Loucy (cell line): ENCODE data around the gene DEPDC7.

ENCODE experiments used
- H2AFZ ChIP-seq: fragments of 200-600 bp; sonication (generic); 2 replicates; pipeline ENCODE4 v1.6.0; 2016; ENCODE audit warnings: antibody characterized with exemption, mild to moderate bottlenecking, low read length, moderate library complexity
- H3F3A ChIP-seq: fragments of 200-600 bp; 2 replicates; pipeline ENCODE4 v1.6.0; 2016; ENCODE audit warnings: antibody characterized with exemption, low read depth, mild to moderate bottlenecking
- H3K27me3 ChIP-seq: fragments of 200-600 bp; sonication (generic); 2 replicates; pipeline ENCODE4 v1.6.1; 2014; ENCODE audit warnings: low read length, mild to moderate bottlenecking; ENCODE audit not compliant: insufficient read depth, poor library complexity, severe bottlenecking
- H3K36me3 ChIP-seq: fragments of 200-600 bp; sonication (generic); 2 replicates; pipeline ENCODE4 v1.6.1; 2016; ENCODE audit warnings: low read length; ENCODE audit not compliant: insufficient read depth
- H3K4me1 ChIP-seq: fragments of 200-600 bp; sonication (generic); 2 replicates; pipeline ENCODE4 v1.5.1; 2014; ENCODE audit warnings: low read length, mild to moderate bottlenecking; ENCODE audit not compliant: insufficient read depth, poor library complexity, severe bottlenecking
- H3K4me2 ChIP-seq: fragments of 200-600 bp; sonication (generic); 2 replicates; pipeline ENCODE4 v1.6.0; 2014; ENCODE audit warnings: antibody characterized with exemption, low read length, low read depth, mild to moderate bottlenecking; ENCODE audit not compliant: poor library complexity, severe bottlenecking
- H3K4me3 ChIP-seq: fragments of 200-600 bp; sonication (generic); 2 replicates; pipeline ENCODE4 v1.5.1; 2014; ENCODE audit warnings: low read length, mild to moderate bottlenecking, mixed read lengths; ENCODE audit not compliant: poor library complexity, severe bottlenecking
- H3K79me2 ChIP-seq: fragments of 200-600 bp; sonication (generic); 2 replicates; pipeline ENCODE4 v1.6.1; 2014; ENCODE audit warnings: low read length; ENCODE audit not compliant: insufficient read depth
- H3K9ac ChIP-seq: fragments of 200-600 bp; sonication (generic); 2 replicates; pipeline ENCODE4 v1.6.0; 2014; ENCODE audit warnings: mild to moderate bottlenecking, low read depth, low read length, moderate library complexity; ENCODE audit not compliant: poor library complexity, severe bottlenecking
- H3K9me2 ChIP-seq: fragments of 200-600 bp; sonication (generic); replicated peaks from 2 replicates; pipeline ENCODE4 v1.6.1; 2016; ENCODE audit warnings: low read depth, low read length, mixed read lengths
- H3K9me3 ChIP-seq: fragments of 200-600 bp; sonication (generic); 2 replicates; pipeline ENCODE4 v1.6.1; 2014; ENCODE audit warnings: mild to moderate bottlenecking, antibody characterized with exemption, low read length, low read depth; ENCODE audit not compliant: insufficient read depth
- H4K20me1 ChIP-seq: fragments of 200-600 bp; sonication (generic); 2 replicates; pipeline ENCODE4 v1.6.0; 2014; ENCODE audit warnings: antibody characterized with exemption, low read length, mild to moderate bottlenecking; ENCODE audit not compliant: insufficient read depth, poor library complexity, severe bottlenecking
- CTCF ChIP-seq: fragments of 200-600 bp; sonication (generic); conservative IDR thresholded peaks from 2 replicates; pipeline ENCODE4 v1.5.1; 2014; ENCODE audit warnings: mild to moderate bottlenecking, antibody characterized with exemption, low read length
- EZH2phosphoT487 ChIP-seq: fragments of 200-600 bp; IDR thresholded peaks from 2 replicates; pipeline ENCODE4 v1.6.1; 2018; ENCODE audit warnings: antibody characterized with exemption, mild to moderate bottlenecking, moderate library complexity, borderline replicate concordance

Gene DEPDC7

GRCh38 chr11:33067294-33067693, 51.6 kb downstream of the DEPDC7 start:
- Histone ChIP-seq H4K20me1 (no peaks in the 10 kb centered on the region), H3K4me3 (no peak overlapping the region), H3F3A (no peaks in the 10 kb centered on the region), H3K79me2 (no peaks in the 10 kb centered on the region), H3K4me1 (no peaks in the 10 kb centered on the region), H3K4me2 (no peak overlapping the region), H3K9me3 (no peaks in the 10 kb centered on the region), H3K9ac (no peak overlapping the region), H2AFZ (no peak overlapping the region), H3K9me2 (no peaks in the 10 kb centered on the region), H3K36me3 (peaks cover 69% of the 10 kb centered on the region; the same call in 1 of the 2 replicates), H3K27me3 (no peaks in the 10 kb centered on the region)
- no peak for TF ChIP-seq EZH2phosphoT487
- TF ChIP-seq CTCF: no peak

- Histone ChIP-seq H3F3A (no peaks in the 10 kb centered on the region), H3K4me1 (no peaks in the 10 kb centered on the region), H3K36me3 (peaks cover 73% of the 10 kb centered on the region; the same call in 1 of the 2 replicates), H3K79me2 (no peaks in the 10 kb centered on the region), H3K4me2 (no peak overlapping the region), H3K4me3 (no peak overlapping the region), H3K27me3 (no peaks in the 10 kb centered on the region), H2AFZ (no peak overlapping the region), H3K9me3 (no peaks in the 10 kb centered on the region), H3K9ac (no peak overlapping the region), H3K9me2 (no peaks in the 10 kb centered on the region), H4K20me1 (no peaks in the 10 kb centered on the region)
- TF ChIP-seq CTCF: no peak
- no peak for TF ChIP-seq EZH2phosphoT487
Observed at GRCh38 chr11:33068611-33069340, 53.1 kb downstream of the DEPDC7 start.

GRCh38 chr11:33072465-33072864, 56.8 kb downstream of the DEPDC7 start:
- Histone ChIP-seq H2AFZ (no peak overlapping the region), H3K27me3 (no peaks in the 10 kb centered on the region), H3K4me1 (no peaks in the 10 kb centered on the region), H3K9me2 (no peaks in the 10 kb centered on the region), H3K36me3 (peaks cover 76% of the 10 kb centered on the region; the same call in 1 of the 2 replicates), H3K4me2 (no peak overlapping the region), H3K4me3 (no peak overlapping the region), H3K9me3 (no peaks in the 10 kb centered on the region), H3F3A (no peaks in the 10 kb centered on the region), H3K79me2 (no peaks in the 10 kb centered on the region), H4K20me1 (no peaks in the 10 kb centered on the region), H3K9ac (no peak overlapping the region)
- TF ChIP-seq CTCF (no peak), EZH2phosphoT487 (no peak)
